SK-N-SH treated with all-trans-retinoic acid at 6 μM for 48 hours (cell line): ENCODE data around the gene TBC1D2.

Experiments used
- CSDC2 ChIP-seq: fragments of 250-450 bp; sonication (Bioruptor Pico); IDR thresholded peaks from 2 replicates; pipeline ENCODE4 v1.5.0; 2020; ENCODE audit warnings: mild to moderate bottlenecking, moderate library complexity
- ISL1 ChIP-seq: fragments of 250-450 bp; sonication (Bioruptor Pico); IDR thresholded peaks from 2 replicates; pipeline ENCODE4 v2.1.2; 2022; ENCODE audit warnings: mild to moderate bottlenecking, moderate library complexity
- RARB ChIP-seq: fragments of 250-450 bp; sonication (Bioruptor Pico); IDR thresholded peaks from 2 replicates; pipeline ENCODE4 v1.8.0; 2021; ENCODE audit warnings: mild to moderate bottlenecking, moderate library complexity
- SNAI2 ChIP-seq: fragments of 250-450 bp; sonication (Bioruptor Pico); IDR thresholded peaks from 2 replicates; pipeline ENCODE4 v1.5.0; 2020; ENCODE audit warnings: mild to moderate bottlenecking, moderate library complexity
- TOX ChIP-seq: fragments of 250-450 bp; sonication (Bioruptor Pico); IDR thresholded peaks from 2 replicates; pipeline ENCODE4 v1.8.0; 2021; ENCODE audit warnings: mild to moderate bottlenecking, moderate library complexity, borderline replicate concordance
- ZC3H10 ChIP-seq: fragments of 250-450 bp; sonication (Bioruptor Pico); IDR thresholded peaks from 2 replicates; pipeline ENCODE4 v1.5.1; 2021; ENCODE audit warnings: mild to moderate bottlenecking, moderate library complexity
- ZFP3 ChIP-seq: fragments of 250-450 bp; sonication (Bioruptor Pico); IDR thresholded peaks from 2 replicates; pipeline ENCODE4 v1.5.0; 2020; ENCODE audit warnings: mild to moderate bottlenecking, moderate library complexity
- ZFP30 ChIP-seq: fragments of 450-650 bp; formaldehyde crosslinking; IDR thresholded peaks from 2 replicates; pipeline ENCODE4 v1.5.0; 2022; ENCODE audit warnings: mild to moderate bottlenecking, moderate library complexity
- ZNF565 ChIP-seq: fragments of 450-650 bp; formaldehyde crosslinking; conservative IDR thresholded peaks from 2 replicates; pipeline ENCODE4 v1.5.0; 2020; ENCODE audit warnings: low read depth, mild to moderate bottlenecking, moderate library complexity
- ZNF8 ChIP-seq: fragments of 450-650 bp; formaldehyde crosslinking; IDR thresholded peaks from 2 replicates; pipeline ENCODE4 v1.5.0; 2020; ENCODE audit warnings: mild to moderate bottlenecking, moderate library complexity
- TF ChIP-seq, protein P1 (sequence below): fragments of 250-450 bp; sonication (Bioruptor Pico); IDR thresholded peaks from 2 replicates; pipeline ENCODE4 v1.5.1; 2020; ENCODE audit warnings: low read depth, mild to moderate bottlenecking, moderate library complexity
- TF ChIP-seq, protein P2 (sequence below): fragments of 250-450 bp; sonication (Bioruptor Pico); IDR thresholded peaks from 2 replicates; pipeline ENCODE4 v1.8.0; 2021; ENCODE audit warnings: low read depth, mild to moderate bottlenecking, moderate library complexity, borderline replicate concordance
- TF ChIP-seq, protein P3 (sequence below): fragments of 250-450 bp; sonication (Bioruptor Pico); IDR thresholded peaks from 2 replicates; pipeline ENCODE4 v1.8.0; 2020; ENCODE audit warnings: mild to moderate bottlenecking, moderate library complexity, borderline replicate concordance
- TF ChIP-seq, protein P4 (sequence below): fragments of 250-450 bp; sonication (Bioruptor Pico); IDR thresholded peaks from 2 replicates; pipeline ENCODE4 v1.5.1; 2021; ENCODE audit warnings: mild to moderate bottlenecking, moderate library complexity

DNA sequence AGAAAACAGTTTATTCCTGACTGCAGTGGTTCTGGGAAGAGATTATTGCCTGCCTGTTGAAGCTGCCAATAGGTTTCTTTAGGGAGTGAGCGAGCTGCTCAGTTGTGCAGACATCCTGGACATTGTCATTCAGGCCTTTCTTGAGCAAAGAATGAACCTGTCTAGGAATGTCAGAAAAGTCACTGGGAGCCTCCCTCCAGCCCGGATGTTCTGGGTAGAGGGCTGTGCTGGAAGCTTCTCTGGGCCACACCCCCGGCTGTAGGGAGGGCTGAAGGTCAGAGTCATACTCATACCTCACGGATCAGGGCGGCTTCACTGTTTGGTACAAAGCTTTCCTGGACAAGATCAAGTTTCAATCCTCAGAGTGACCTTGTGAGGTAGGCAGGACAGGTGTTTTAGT lies 33.4 kb upstream of the TBC1D2 start:
- TF ChIP-seq RARB (CRISPR knock-in tag): no peak
- TF ChIP-seq, protein P1, sequence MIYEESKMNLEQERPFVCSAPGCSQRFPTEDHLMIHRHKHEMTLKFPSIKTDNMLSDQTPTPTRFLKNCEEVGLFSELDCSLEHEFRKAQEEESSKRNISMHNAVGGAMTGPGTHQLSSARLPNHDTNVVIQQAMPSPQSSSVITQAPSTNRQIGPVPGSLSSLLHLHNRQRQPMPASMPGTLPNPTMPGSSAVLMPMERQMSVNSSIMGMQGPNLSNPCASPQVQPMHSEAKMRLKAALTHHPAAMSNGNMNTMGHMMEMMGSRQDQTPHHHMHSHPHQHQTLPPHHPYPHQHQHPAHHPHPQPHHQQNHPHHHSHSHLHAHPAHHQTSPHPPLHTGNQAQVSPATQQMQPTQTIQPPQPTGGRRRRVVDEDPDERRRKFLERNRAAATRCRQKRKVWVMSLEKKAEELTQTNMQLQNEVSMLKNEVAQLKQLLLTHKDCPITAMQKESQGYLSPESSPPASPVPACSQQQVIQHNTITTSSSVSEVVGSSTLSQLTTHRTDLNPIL (CRISPR knock-in tag): no peak
- no peak for TF ChIP-seq SNAI2
- TF ChIP-seq, protein P2, sequence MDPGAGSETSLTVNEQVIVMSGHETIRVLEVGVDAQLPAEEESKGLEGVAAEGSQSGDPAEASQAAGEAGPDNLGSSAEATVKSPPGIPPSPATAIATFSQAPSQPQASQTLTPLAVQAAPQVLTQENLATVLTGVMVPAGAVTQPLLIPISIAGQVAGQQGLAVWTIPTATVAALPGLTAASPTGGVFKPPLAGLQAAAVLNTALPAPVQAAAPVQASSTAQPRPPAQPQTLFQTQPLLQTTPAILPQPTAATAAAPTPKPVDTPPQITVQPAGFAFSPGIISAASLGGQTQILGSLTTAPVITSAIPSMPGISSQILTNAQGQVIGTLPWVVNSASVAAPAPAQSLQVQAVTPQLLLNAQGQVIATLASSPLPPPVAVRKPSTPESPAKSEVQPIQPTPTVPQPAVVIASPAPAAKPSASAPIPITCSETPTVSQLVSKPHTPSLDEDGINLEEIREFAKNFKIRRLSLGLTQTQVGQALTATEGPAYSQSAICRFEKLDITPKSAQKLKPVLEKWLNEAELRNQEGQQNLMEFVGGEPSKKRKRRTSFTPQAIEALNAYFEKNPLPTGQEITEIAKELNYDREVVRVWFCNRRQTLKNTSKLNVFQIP (CRISPR knock-in tag): no peak
- no peak for TF ChIP-seq ZFP3 (CRISPR knock-in tag)
- TF ChIP-seq ZFP30 (CRISPR knock-in tag): no peak
- TF ChIP-seq ISL1 (CRISPR knock-in tag): no peak
- no peak for TF ChIP-seq ZNF565 (CRISPR knock-in tag)
- TF ChIP-seq, protein P3, sequence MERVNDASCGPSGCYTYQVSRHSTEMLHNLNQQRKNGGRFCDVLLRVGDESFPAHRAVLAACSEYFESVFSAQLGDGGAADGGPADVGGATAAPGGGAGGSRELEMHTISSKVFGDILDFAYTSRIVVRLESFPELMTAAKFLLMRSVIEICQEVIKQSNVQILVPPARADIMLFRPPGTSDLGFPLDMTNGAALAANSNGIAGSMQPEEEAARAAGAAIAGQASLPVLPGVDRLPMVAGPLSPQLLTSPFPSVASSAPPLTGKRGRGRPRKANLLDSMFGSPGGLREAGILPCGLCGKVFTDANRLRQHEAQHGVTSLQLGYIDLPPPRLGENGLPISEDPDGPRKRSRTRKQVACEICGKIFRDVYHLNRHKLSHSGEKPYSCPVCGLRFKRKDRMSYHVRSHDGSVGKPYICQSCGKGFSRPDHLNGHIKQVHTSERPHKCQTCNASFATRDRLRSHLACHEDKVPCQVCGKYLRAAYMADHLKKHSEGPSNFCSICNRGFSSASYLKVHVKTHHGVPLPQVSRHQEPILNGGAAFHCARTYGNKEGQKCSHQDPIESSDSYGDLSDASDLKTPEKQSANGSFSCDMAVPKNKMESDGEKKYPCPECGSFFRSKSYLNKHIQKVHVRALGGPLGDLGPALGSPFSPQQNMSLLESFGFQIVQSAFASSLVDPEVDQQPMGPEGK (CRISPR knock-in tag): no peak
- TF ChIP-seq, protein P4, sequence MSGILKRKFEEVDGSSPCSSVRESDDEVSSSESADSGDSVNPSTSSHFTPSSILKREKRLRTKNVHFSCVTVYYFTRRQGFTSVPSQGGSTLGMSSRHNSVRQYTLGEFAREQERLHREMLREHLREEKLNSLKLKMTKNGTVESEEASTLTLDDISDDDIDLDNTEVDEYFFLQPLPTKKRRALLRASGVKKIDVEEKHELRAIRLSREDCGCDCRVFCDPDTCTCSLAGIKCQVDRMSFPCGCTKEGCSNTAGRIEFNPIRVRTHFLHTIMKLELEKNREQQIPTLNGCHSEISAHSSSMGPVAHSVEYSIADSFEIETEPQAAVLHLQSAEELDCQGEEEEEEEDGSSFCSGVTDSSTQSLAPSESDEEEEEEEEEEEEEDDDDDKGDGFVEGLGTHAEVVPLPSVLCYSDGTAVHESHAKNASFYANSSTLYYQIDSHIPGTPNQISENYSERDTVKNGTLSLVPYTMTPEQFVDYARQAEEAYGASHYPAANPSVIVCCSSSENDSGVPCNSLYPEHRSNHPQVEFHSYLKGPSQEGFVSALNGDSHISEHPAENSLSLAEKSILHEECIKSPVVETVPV (CRISPR knock-in tag): no peak
- no peak for TF ChIP-seq ZC3H10 (CRISPR knock-in tag)
- no peak for TF ChIP-seq ZNF8 (CRISPR knock-in tag)
- no peak for TF ChIP-seq TOX
- no peak for TF ChIP-seq CSDC2 (CRISPR knock-in tag)
